ENCODE data around the gene MOV10.
"Not testable (repeated sequence)": the region's sequence is repeated elsewhere in the genome, so short reads cannot be mapped to it uniquely, and the experiment has no call there.

GRCh38 chr1:112721294-112721693, 46.8 kb downstream of the MOV10 start:
- not testable (repeated sequence) for TF ChIP-seq CTCF, POLR2A (IDR thresholded peaks at IDR 0.05)
